Endodermal cell (in vitro differentiated cells): Measurements from ENCODE around the gene MYF5. TPM values are rescaled to one million over a fixed set of nuclear protein-coding genes. Genes with fewer than 3 reads are reported as not detected.

Experiments
- DNase-seq: peaks from one replicate; pipeline ENCODE4 v3.0.0-alpha.2; 2017
- H3K27ac ChIP-seq: 2 replicates; pipeline ENCODE4 v1.5.1; 2013; ENCODE audit warnings: mild to moderate bottlenecking, low read depth, low read length, moderate library complexity
- H3K27me3 ChIP-seq: 2 replicates; pipeline ENCODE4 v1.6.1; 2013; ENCODE audit warnings: mild to moderate bottlenecking, low read length, moderate library complexity; ENCODE audit not compliant: insufficient read depth, control insufficient read depth, poor library complexity, severe bottlenecking
- H3K36me3 ChIP-seq: 2 replicates; pipeline ENCODE4 v1.7.0; 2013; ENCODE audit warnings: mild to moderate bottlenecking, low read length, moderate library complexity; ENCODE audit not compliant: control insufficient read depth, insufficient read depth
- H3K4me1 ChIP-seq: one replicate; pipeline ENCODE4 v1.7.0; 2013; ENCODE audit warnings: low read length; ENCODE audit not compliant: control insufficient read depth, insufficient read depth
- H3K4me3 ChIP-seq: 2 replicates; pipeline ENCODE4 v1.5.1; 2013; ENCODE audit warnings: mild to moderate bottlenecking, low read length, moderate library complexity
- H3K9ac ChIP-seq: 2 replicates; pipeline ENCODE4 v1.6.1; 2013; ENCODE audit warnings: mild to moderate bottlenecking, low read length, moderate library complexity; ENCODE audit not compliant: poor library complexity, severe bottlenecking; ENCODE audit errors: extremely low read depth
- H3K9me3 ChIP-seq: 2 replicates; pipeline ENCODE4 v1.6.1; 2013; ENCODE audit warnings: mild to moderate bottlenecking, low read length, moderate library complexity; ENCODE audit not compliant: control insufficient read depth
- H3K27ac Mint-ChIP-seq: 2 replicates; pipeline ENCODE4 v1.8.0; 2020; ENCODE audit warnings: mixed read lengths
- H3K27me3 Mint-ChIP-seq: 2 replicates; pipeline ENCODE4 v1.8.0; 2021; ENCODE audit warnings: mild to moderate bottlenecking, mixed read lengths; ENCODE audit not compliant: insufficient read depth
- H3K36me3 Mint-ChIP-seq: 2 replicates; pipeline ENCODE4 v1.8.0; 2020; ENCODE audit warnings: low read depth, mixed read lengths
- H3K4me1 Mint-ChIP-seq: 2 replicates; pipeline ENCODE4 v1.8.0; 2020; ENCODE audit warnings: mixed read lengths
- H3K4me3 Mint-ChIP-seq: 2 replicates; pipeline ENCODE4 v1.8.0; 2020; ENCODE audit warnings: mild to moderate bottlenecking, moderate library complexity, mixed read lengths
- H3K9me3 Mint-ChIP-seq: 2 replicates; pipeline ENCODE4 v1.8.0; 2020; ENCODE audit warnings: mild to moderate bottlenecking, mixed read lengths
- WGBS, 2 experiments: methylation state at CpG; one replicate each; pipeline versions ENCODE4 v1.1.5 to v1.1.7; 2013; ENCODE audit warnings: missing lambda C conversion rate in 2 of 2, mixed read lengths in 1 of 2; ENCODE audit not compliant: insufficient coverage in 1 of 2, insufficient read length in 1 of 2; 5-methylcytosine and 5-hydroxymethylcytosine counted together
- total RNA-seq, 2 donors: library from RNA; stranded (reverse); fragmentation: NEBNext Ultra II Directional in 1 of 2; extraction: Animal tissue kit (Norgen Biotek cat#: 25700) in 1 of 2; gene quantifications; 2 replicates in 1 of 2; 3 replicates in 1 of 2; pipeline ENCODE4 v1.2.1, GENCODE V29; 2021
- TF ChIP-seq, protein P1 (sequence below): fragments of 200-600 bp; sonication (generic); conservative IDR thresholded peaks from 2 replicates; pipeline ENCODE4 v1.5.0; 2021; ENCODE audit warnings: antibody characterized with exemption, mild to moderate bottlenecking

Gene MYF5
- total RNA-seq, 2 donors from 2014 or later, result not detected

- no peaks in the 10 kb centered on the region for H3K9me3 Mint-ChIP-seq
- peaks cover 64% of the 10 kb centered on the region for H3K27me3 Mint-ChIP-seq
- 3 to 9% methylated on average over 7 to 50 of the region's 50 CpGs for WGBS, 2 experiments
- peak; percentile 84 for DNase-seq
- Histone ChIP-seq H3K4me1 (peaks cover 4% of the 10 kb centered on the region), H3K27me3 (peaks cover 60% of the 10 kb centered on the region), H3K9ac (no peak overlapping the region), H3K36me3 (no peaks in the 10 kb centered on the region), H3K4me3 (peak overlapping the region; percentile 74), H3K9me3 (no peaks in the 10 kb centered on the region), H3K27ac (no peak overlapping the region)
- H3K27ac Mint-ChIP-seq, result no peak overlapping the region
- peak overlapping the region; percentile 60 for H3K4me3 Mint-ChIP-seq
- H3K36me3 Mint-ChIP-seq, result no peaks in the 10 kb centered on the region
- TF ChIP-seq, protein P1, sequence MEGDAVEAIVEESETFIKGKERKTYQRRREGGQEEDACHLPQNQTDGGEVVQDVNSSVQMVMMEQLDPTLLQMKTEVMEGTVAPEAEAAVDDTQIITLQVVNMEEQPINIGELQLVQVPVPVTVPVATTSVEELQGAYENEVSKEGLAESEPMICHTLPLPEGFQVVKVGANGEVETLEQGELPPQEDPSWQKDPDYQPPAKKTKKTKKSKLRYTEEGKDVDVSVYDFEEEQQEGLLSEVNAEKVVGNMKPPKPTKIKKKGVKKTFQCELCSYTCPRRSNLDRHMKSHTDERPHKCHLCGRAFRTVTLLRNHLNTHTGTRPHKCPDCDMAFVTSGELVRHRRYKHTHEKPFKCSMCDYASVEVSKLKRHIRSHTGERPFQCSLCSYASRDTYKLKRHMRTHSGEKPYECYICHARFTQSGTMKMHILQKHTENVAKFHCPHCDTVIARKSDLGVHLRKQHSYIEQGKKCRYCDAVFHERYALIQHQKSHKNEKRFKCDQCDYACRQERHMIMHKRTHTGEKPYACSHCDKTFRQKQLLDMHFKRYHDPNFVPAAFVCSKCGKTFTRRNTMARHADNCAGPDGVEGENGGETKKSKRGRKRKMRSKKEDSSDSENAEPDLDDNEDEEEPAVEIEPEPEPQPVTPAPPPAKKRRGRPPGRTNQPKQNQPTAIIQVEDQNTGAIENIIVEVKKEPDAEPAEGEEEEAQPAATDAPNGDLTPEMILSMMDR, result no peak
- H3K4me1 Mint-ChIP-seq, result peaks cover 29% of the 10 kb centered on the region
These were observed 8.3 kb upstream of the MYF5 start for GRCh38 chr12:80708259-80708974.

DNA sequence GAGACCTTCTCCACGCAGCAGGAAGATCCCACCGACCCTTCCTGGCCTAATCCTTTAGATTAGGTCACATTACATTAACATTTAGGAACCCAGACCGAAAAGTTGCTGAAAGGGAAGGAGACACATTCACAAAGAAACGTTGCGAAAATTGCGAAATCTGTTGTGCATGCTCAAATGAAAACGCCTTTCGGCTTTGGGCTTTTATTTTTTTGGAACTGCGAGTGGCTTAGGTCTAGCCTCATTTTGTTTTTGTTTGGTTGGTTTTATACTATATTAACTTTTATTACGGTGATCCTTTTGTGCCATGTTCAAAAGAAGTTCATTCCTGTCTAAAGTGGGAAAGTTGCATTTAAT is 7.8 kb upstream of the MYF5 start:
- no peak for DNase-seq
- Mint-ChIP-seq H3K4me3 (peak overlapping the region; percentile 60), H3K4me1 (peaks cover 35% of the 10 kb centered on the region), H3K27ac (no peak overlapping the region), H3K36me3 (no peaks in the 10 kb centered on the region), H3K9me3 (no peaks in the 10 kb centered on the region), H3K27me3 (peaks cover 69% of the 10 kb centered on the region)
- Histone ChIP-seq H3K27me3 (peaks cover 60% of the 10 kb centered on the region), H3K9me3 (no peaks in the 10 kb centered on the region), H3K4me3 (peak overlapping the region; percentile 74), H3K4me1 (peaks cover 3% of the 10 kb centered on the region), H3K36me3 (no peaks in the 10 kb centered on the region), H3K9ac (no peak overlapping the region), H3K27ac (no peak overlapping the region)
- WGBS, 2 experiments, result 29 to 43% methylated on average over 6 to 10 of the region's 10 CpGs
- TF ChIP-seq, protein P1, result no peak

- Histone ChIP-seq H3K9me3 (no peaks in the 10 kb centered on the region), H3K27ac (no peak overlapping the region), H3K4me1 (peaks cover 3% of the 10 kb centered on the region), H3K27me3 (peaks cover 70% of the 10 kb centered on the region), H3K4me3 (no peak overlapping the region), H3K9ac (no peak overlapping the region), H3K36me3 (no peaks in the 10 kb centered on the region)
- Mint-ChIP-seq H3K27ac (no peak overlapping the region), H3K27me3 (peaks cover 66% of the 10 kb centered on the region), H3K4me3 (peak overlapping the region; percentile 39), H3K9me3 (no peaks in the 10 kb centered on the region), H3K36me3 (no peaks in the 10 kb centered on the region), H3K4me1 (peaks cover 46% of the 10 kb centered on the region)
- peak; percentile 87 for DNase-seq
- TF ChIP-seq, protein P1, result peak; percentile 92
- WGBS, 2 experiments, result 56 to 61% methylated on average over 7 to 20 of the region's 20 CpGs
These were observed 6.6 kb upstream of the MYF5 start for GRCh38 chr12:80709811-80710726.
